ENCODE results near the gene CTSD. TPM values are rescaled to one million over a fixed set of nuclear protein-coding genes. Genes with fewer than 3 reads are reported as not detected.

Gene CTSD
- total RNA-seq, 3 donors from 2014 or later = 244 to 694 (median 667) TPM

DNA sequence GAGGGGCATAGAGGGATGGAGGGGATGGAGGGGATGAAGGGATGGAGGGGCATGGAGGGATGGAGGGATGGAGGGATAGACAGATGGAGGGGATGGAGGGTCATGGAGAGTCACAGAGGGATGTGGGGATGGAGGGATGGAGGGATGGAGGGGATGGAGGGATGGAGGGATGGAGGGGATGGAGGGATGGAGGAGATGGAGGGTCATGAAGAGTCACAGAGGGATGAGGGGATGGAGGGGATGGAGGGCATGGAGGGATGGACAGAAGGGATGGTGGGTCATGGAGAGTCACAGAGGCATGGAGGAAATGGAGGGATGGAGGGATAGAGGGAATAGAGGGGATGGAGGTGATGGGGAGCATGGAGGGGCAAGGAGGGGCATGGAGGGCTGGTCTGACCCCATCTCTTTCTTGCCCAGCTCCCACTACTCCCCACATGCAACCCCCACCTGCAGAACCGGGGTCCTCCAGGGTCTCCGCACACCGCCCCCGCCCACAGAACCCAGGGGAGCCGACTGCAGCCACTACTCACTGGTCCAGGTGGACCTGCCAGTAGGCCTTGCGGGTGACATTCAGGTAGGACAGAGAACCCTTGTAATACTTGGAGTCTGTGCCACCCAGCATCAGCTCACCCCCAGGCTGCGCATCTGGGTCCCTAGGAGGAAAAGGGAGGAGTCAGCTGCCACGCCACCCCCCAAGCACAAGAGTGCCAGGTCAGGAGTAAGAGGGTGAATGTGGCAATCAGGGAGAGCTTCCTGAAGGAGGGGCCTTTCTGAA lies 9.2 kb downstream of the CTSD start:
- TF ChIP-seq POLR2A (IDR thresholded peaks at IDR 0.05) (no peak), POLR2AphosphoS5 (IDR thresholded peaks at IDR 0.05) (no peak)
- TF ChIP-seq, protein P1, sequence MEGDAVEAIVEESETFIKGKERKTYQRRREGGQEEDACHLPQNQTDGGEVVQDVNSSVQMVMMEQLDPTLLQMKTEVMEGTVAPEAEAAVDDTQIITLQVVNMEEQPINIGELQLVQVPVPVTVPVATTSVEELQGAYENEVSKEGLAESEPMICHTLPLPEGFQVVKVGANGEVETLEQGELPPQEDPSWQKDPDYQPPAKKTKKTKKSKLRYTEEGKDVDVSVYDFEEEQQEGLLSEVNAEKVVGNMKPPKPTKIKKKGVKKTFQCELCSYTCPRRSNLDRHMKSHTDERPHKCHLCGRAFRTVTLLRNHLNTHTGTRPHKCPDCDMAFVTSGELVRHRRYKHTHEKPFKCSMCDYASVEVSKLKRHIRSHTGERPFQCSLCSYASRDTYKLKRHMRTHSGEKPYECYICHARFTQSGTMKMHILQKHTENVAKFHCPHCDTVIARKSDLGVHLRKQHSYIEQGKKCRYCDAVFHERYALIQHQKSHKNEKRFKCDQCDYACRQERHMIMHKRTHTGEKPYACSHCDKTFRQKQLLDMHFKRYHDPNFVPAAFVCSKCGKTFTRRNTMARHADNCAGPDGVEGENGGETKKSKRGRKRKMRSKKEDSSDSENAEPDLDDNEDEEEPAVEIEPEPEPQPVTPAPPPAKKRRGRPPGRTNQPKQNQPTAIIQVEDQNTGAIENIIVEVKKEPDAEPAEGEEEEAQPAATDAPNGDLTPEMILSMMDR (IDR thresholded peaks at IDR 0.05) = no peak
- Histone ChIP-seq H3K4me3 (no peak overlapping the region), H3K27ac (no peak overlapping the region), H3K9me3 (no peaks in the 10 kb centered on the region), H3K36me3 (no peaks in the 10 kb centered on the region), H3K27me3 (peaks cover 0 to 3% of the 10 kb centered on the region in 2 donors), H3K4me1 (no peaks in the 10 kb centered on the region)
- intact Hi-C loops (cut with DNase I; ENCODE audit: low total_unique reads) = no loop called here
- no peak for DNase-seq (ENCODE audit: low spot score in 2 of 2)

DNA sequence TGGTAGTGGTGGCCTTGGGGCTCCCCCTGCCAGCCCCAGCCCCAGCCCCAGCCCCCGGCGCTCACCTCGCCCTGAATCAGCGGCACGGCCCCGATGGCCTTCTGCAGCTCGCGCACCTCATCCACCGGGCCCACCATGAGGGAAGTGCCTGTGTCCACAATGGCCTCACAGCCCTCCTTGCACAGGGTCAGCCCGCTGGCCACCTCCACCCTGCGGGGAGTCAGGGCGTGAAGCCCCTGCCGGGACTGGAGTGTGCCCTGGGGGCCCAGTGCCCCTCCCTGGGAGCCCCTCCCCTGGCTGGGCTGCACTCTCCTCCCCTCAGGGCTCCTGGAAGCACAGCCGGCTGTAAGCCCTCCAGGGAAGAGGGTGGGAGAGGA lies 9.8 kb downstream of the CTSD start:
- Histone ChIP-seq H3K9me3 (no peaks in the 10 kb centered on the region), H3K27me3 (peaks cover 0 to 9% of the 10 kb centered on the region in 2 donors), H3K4me1 (peaks cover 0 to 2% of the 10 kb centered on the region in 2 donors), H3K27ac (no peak overlapping the region), H3K36me3 (no peaks in the 10 kb centered on the region), H3K4me3 (no peak overlapping the region)
- DNase-seq (ENCODE audit: low spot score in 2 of 2) = no peak
- TF ChIP-seq POLR2AphosphoS5 (IDR thresholded peaks at IDR 0.05) = no peak
- no peak for TF ChIP-seq POLR2A (IDR thresholded peaks at IDR 0.05)
- TF ChIP-seq, protein P1 (IDR thresholded peaks at IDR 0.05) = no peak
- intact Hi-C loops (cut with DNase I; ENCODE audit: low total_unique reads) = no loop called here

DNA sequence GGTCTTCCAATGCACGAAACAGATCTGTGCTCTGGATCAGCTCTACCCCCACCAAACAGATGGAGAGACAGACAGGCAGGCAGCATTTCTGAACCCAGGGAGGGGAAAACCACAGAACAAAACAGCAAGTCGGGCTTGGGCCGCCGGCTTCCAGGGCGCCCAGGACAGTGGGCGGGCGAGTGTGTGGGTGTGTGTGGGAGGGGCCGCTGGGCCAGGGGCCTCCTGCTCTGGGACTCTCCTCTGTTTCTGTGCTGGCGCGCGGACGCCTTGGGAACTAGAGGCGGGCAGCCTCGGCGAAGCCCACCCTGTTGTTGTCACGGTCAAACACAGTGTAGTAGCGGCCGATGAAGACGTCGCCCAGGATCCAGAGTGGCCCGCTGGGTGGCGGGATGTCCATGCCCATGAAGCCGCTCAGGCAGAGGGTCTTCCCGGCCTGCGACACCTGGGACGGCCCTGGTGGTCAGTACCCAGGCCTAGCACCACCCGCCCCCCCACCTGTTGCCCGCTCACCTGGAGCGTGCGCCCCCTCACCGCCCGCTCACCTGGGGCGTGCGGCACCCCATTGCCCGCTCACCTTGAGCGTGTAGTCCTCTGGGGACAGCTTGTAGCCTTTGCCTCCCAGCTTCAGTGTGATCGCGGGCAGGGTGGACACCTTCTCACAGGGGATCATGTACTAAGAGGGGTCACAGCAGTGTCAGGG lies 10.3 kb downstream of the CTSD start:
- peaks cover 0 to 15% of the 10 kb centered on the region in 2 donors for H3K27me3 ChIP-seq
- TF ChIP-seq POLR2AphosphoS5 (IDR thresholded peaks at IDR 0.05) (no peak), POLR2A (IDR thresholded peaks at IDR 0.05) (no peak)
- TF ChIP-seq, protein P1 (IDR thresholded peaks at IDR 0.05) = no peak
- no peaks in the 10 kb centered on the region for H3K36me3 ChIP-seq
- no peaks in the 10 kb centered on the region for H3K9me3 ChIP-seq
- intact Hi-C loops (cut with DNase I; ENCODE audit: low total_unique reads) = no loop called here
- H3K4me3 ChIP-seq = no peak overlapping the region
- H3K27ac ChIP-seq = peak overlapping the region in 1 of 2 donors; percentile 72
- H3K4me1 ChIP-seq = peaks cover 0 to 6% of the 10 kb centered on the region in 2 donors
- no peak for DNase-seq (ENCODE audit: low spot score in 2 of 2)

DNA sequence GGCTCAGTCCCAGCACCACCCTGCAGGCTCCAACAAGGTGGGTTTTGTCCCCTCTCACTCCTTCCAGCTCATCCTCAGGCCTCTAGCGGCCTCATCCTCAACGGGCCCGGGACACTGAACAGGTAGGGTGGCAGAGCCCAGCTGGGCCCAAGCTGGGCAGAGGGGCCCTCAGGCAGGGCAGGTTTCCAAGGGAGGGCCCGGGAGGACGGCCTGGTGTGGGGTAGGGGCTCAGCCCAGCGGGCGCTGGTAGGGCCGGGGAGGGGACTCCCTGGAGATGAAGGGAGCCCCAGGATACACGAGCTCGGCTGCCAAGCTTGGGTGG lies 10.9 kb downstream of the CTSD start:
- Histone ChIP-seq H3K36me3 (no peaks in the 10 kb centered on the region), H3K9me3 (no peaks in the 10 kb centered on the region), H3K27me3 (peaks cover 0 to 20% of the 10 kb centered on the region in 2 donors), H3K4me3 (no peak overlapping the region), H3K4me1 (peaks cover 0 to 6% of the 10 kb centered on the region in 2 donors), H3K27ac (peak overlapping the region in 1 of 2 donors; percentile 72)
- intact Hi-C loops (cut with DNase I; ENCODE audit: low total_unique reads) = no loop called here
- TF ChIP-seq POLR2AphosphoS5 (IDR thresholded peaks at IDR 0.05) = no peak
- DNase-seq (ENCODE audit: low spot score in 2 of 2) = no peak

DNA sequence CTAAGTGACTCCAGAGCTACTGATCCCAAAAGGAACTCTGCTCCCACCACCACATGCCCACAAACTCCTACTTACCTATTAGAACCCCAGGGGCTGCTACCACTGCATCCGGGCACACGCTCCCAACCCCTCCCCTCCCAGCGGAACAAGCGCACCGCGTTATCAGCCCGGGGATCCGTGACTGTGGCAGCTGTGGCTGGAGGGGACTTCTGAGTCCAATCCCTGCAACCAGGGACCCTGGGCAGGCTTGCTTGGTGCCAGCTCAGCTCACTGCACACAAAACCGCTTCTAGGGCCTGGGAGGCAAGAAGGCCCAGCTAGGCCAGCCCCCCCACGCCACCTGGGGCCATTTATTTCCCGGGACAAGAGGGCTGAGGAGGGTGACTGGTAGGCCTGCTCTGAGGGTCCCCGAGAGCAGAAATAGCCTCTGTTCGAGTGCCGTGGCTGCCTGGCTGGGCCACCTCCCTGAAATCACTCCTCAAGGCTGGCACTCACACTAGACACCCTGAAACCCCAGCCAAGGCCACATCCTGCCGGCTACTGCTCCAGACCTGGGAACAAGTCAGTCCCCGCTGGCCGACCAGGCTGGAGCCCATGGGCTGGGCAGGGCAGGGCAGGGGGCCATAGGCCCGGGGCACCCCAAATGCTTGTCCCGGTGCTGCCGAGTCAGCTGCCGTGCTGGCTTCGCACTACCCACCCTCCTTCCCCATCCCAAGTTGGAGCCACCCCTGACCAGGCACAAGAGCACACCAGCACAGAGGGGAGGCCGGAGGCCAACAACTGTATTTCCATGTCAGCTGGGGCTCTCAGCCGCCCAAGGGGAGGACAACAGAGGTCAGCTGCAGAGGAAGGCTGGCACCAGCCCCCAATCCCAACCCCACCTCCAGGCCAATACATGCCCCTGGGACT lies 11.5 kb downstream of the CTSD start:
- intact Hi-C loops (cut with DNase I; ENCODE audit: low total_unique reads) = no loop called here
- no peak for TF ChIP-seq POLR2AphosphoS5 (IDR thresholded peaks at IDR 0.05)
- TF ChIP-seq POLR2A (IDR thresholded peaks at IDR 0.05) = no peak
- TF ChIP-seq, protein P1 (IDR thresholded peaks at IDR 0.05) = no peak
- DNase-seq (ENCODE audit: low spot score in 2 of 2) = no peak
- Histone ChIP-seq H3K36me3 (no peaks in the 10 kb centered on the region), H3K4me3 (no peak overlapping the region), H3K4me1 (peaks cover 0 to 6% of the 10 kb centered on the region in 2 donors), H3K27ac (peak overlapping the region in 1 of 2 donors; percentile 72), H3K9me3 (no peaks in the 10 kb centered on the region), H3K27me3 (peaks cover 0 to 21% of the 10 kb centered on the region in 2 donors)

Measured in breast epithelium (tissue), 4 donors.